Measurements from ENCODE around the gene RNASET2.
"Not testable (repeated sequence)": the region's sequence is repeated elsewhere in the genome, so short reads cannot be mapped to it uniquely, and the experiment has no call there.

RNASET2 gene

GRCh38 chr6:166900956-166901607, 55.3 kb downstream of the RNASET2 start:
- Histone ChIP-seq H4K5ac (ENCODE audit: low read length) (no peak overlapping the region), H2BK120ac (ENCODE audit: low read depth, low read length) (no peak overlapping the region), H3K4me3 (ENCODE audit: low read length) (no peak overlapping the region), H2BK15ac (replicated peaks; ENCODE audit: low read depth) (no peak overlapping the region), H3K36me3 (ENCODE audit: control insufficient read depth, insufficient read depth, low read length) (no peaks in the 10 kb centered on the region), H3K4me2 (ENCODE audit: low read length) (no peak overlapping the region), H3K27ac (ENCODE audit: low read depth, low read length) (no peak overlapping the region), H2AK5ac (ENCODE audit: low read length) (no peak overlapping the region), H3K56ac (ENCODE audit: low read length) (no peak overlapping the region), H3K4ac (ENCODE audit: low read depth, low read length) (no peak overlapping the region), H3K18ac (ENCODE audit: low read length) (no peak overlapping the region), H3K27me3 (ENCODE audit: insufficient read depth, low read length, poor library complexity) (no peaks in the 10 kb centered on the region), H2BK5ac (ENCODE audit: low read length) (no peak overlapping the region), H3K79me1 (ENCODE audit: low read length) (no peaks in the 10 kb centered on the region), H3K23ac (ENCODE audit: low read length) (no peak overlapping the region), H3K4me1 (ENCODE audit: control insufficient read depth, low read depth, low read length) (no peaks in the 10 kb centered on the region), H3K9ac (ENCODE audit: low read length) (no peak overlapping the region), H3K79me2 (ENCODE audit: control insufficient read depth, insufficient read depth, low read length) (no peaks in the 10 kb centered on the region), H4K8ac (ENCODE audit: low read depth, low read length) (no peak overlapping the region)
- DNase-seq = no peak
- no CpG with 5 or more reads among the region's 53 CpGs for WGBS (ENCODE audit: extremely low coverage, insufficient coverage, low lambda C conversion rate)

- H4K5ac ChIP-seq (ENCODE audit: low read length) = no peak overlapping the region
- H2AK5ac ChIP-seq (ENCODE audit: low read length) = no peak overlapping the region
- H3K4me3 ChIP-seq (ENCODE audit: low read length) = no peak overlapping the region
Measured at GRCh38 chr6:166900130-166900708, 56.1 kb downstream of the RNASET2 start.

GRCh38 chr6:166898910-166899309, 57.4 kb downstream of the RNASET2 start:
- no peaks in the 10 kb centered on the region for H3K27me3 ChIP-seq (ENCODE audit: insufficient read depth, low read length, poor library complexity)
- no peaks in the 10 kb centered on the region for H3K79me1 ChIP-seq (ENCODE audit: low read length)
- H2BK5ac ChIP-seq (ENCODE audit: low read length) = no peak overlapping the region
- H3K4ac ChIP-seq (ENCODE audit: low read depth, low read length) = no peak overlapping the region
- no peak overlapping the region for H3K27ac ChIP-seq (ENCODE audit: low read depth, low read length)
- H2BK15ac ChIP-seq (replicated peaks; ENCODE audit: low read depth) = no peak overlapping the region
- H3K36me3 ChIP-seq (ENCODE audit: control insufficient read depth, insufficient read depth, low read length) = no peaks in the 10 kb centered on the region
- no peak overlapping the region for H3K4me2 ChIP-seq (ENCODE audit: low read length)
- WGBS (ENCODE audit: extremely low coverage, insufficient coverage, low lambda C conversion rate) = no CpG with 5 or more reads among the region's 36 CpGs
- H3K4me3 ChIP-seq (ENCODE audit: low read length) = no peak overlapping the region
- H2AK5ac ChIP-seq (ENCODE audit: low read length) = no peak overlapping the region
- no peak for DNase-seq
- H3K18ac ChIP-seq (ENCODE audit: low read length) = no peak overlapping the region
- no peak overlapping the region for H3K9ac ChIP-seq (ENCODE audit: low read length)
- H2BK120ac ChIP-seq (ENCODE audit: low read depth, low read length) = no peak overlapping the region
- H3K79me2 ChIP-seq (ENCODE audit: control insufficient read depth, insufficient read depth, low read length) = no peaks in the 10 kb centered on the region
- H3K4me1 ChIP-seq (ENCODE audit: control insufficient read depth, low read depth, low read length) = no peaks in the 10 kb centered on the region
- H3K23ac ChIP-seq (ENCODE audit: low read length) = no peak overlapping the region
- no peak overlapping the region for H3K56ac ChIP-seq (ENCODE audit: low read length)
- no peak overlapping the region for H4K5ac ChIP-seq (ENCODE audit: low read length)
- H4K8ac ChIP-seq (ENCODE audit: low read depth, low read length) = no peak overlapping the region

More at GRCh38 chr6:166900130-166900708, 56.1 kb downstream of the RNASET2 start:
- Histone ChIP-seq H3K4me2 (ENCODE audit: low read length) (no peak overlapping the region), H3K23ac (ENCODE audit: low read length) (no peak overlapping the region), H3K4ac (ENCODE audit: low read depth, low read length) (no peak overlapping the region), H2BK120ac (ENCODE audit: low read depth, low read length) (no peak overlapping the region), H3K56ac (ENCODE audit: low read length) (no peak overlapping the region), H4K8ac (ENCODE audit: low read depth, low read length) (no peak overlapping the region), H2BK5ac (ENCODE audit: low read length) (no peak overlapping the region), H3K27me3 (ENCODE audit: insufficient read depth, low read length, poor library complexity) (no peaks in the 10 kb centered on the region), H3K27ac (ENCODE audit: low read depth, low read length) (no peak overlapping the region), H3K79me1 (ENCODE audit: low read length) (no peaks in the 10 kb centered on the region), H3K9ac (ENCODE audit: low read length) (no peak overlapping the region), H3K79me2 (ENCODE audit: control insufficient read depth, insufficient read depth, low read length) (no peaks in the 10 kb centered on the region), H3K36me3 (ENCODE audit: control insufficient read depth, insufficient read depth, low read length) (no peaks in the 10 kb centered on the region), H2BK15ac (replicated peaks; ENCODE audit: low read depth) (no peak overlapping the region), H3K18ac (ENCODE audit: low read length) (no peak overlapping the region), H3K4me1 (ENCODE audit: control insufficient read depth, low read depth, low read length) (no peaks in the 10 kb centered on the region)
- no CpG with 5 or more reads among the region's 61 CpGs for WGBS (ENCODE audit: extremely low coverage, insufficient coverage, low lambda C conversion rate)
- no peak for DNase-seq

DNA sequence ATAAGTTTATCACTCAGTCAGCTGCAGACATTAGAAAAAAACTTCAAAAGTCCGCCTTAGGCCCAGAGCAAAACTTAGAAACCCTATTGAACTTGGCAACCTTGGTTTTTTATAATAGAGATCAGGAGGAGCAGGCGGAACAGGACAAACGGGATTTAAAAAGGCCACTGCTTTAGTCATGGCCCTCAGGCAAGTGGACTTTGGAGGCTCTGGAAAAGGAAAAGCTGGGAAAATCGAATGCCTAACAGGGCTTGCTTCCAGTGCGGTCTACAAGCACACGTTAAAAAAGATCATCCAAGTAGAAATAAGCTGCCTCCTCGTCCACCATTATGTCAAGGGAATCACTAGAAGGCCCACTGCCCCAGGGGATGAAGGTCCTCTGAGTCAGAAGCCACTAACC, 61.7 kb downstream of the RNASET2 start:
- H2AK5ac ChIP-seq (ENCODE audit: low read length); H3K27ac ChIP-seq (ENCODE audit: low read depth, low read length); H3K18ac ChIP-seq (ENCODE audit: low read length); H3K36me3 ChIP-seq (ENCODE audit: control insufficient read depth, insufficient read depth, low read length); H3K23ac ChIP-seq (ENCODE audit: low read length); H3K9ac ChIP-seq (ENCODE audit: low read length); H2BK120ac ChIP-seq (ENCODE audit: low read depth, low read length); H2BK5ac ChIP-seq (ENCODE audit: low read length); H3K79me1 ChIP-seq (ENCODE audit: low read length); H4K5ac ChIP-seq (ENCODE audit: low read length); H3K4me3 ChIP-seq (ENCODE audit: low read length); H4K8ac ChIP-seq (ENCODE audit: low read depth, low read length); H2BK15ac ChIP-seq (replicated peaks; ENCODE audit: low read depth); H3K4ac ChIP-seq (ENCODE audit: low read depth, low read length); H3K4me1 ChIP-seq (ENCODE audit: control insufficient read depth, low read depth, low read length); H3K56ac ChIP-seq (ENCODE audit: low read length); H3K4me2 ChIP-seq (ENCODE audit: low read length); DNase-seq; H3K79me2 ChIP-seq (ENCODE audit: control insufficient read depth, insufficient read depth, low read length); H3K27me3 ChIP-seq (ENCODE audit: insufficient read depth, low read length, poor library complexity): not testable (repeated sequence)
- no CpG with 5 or more reads among the region's 7 CpGs for WGBS (ENCODE audit: extremely low coverage, insufficient coverage, low lambda C conversion rate)

DNA sequence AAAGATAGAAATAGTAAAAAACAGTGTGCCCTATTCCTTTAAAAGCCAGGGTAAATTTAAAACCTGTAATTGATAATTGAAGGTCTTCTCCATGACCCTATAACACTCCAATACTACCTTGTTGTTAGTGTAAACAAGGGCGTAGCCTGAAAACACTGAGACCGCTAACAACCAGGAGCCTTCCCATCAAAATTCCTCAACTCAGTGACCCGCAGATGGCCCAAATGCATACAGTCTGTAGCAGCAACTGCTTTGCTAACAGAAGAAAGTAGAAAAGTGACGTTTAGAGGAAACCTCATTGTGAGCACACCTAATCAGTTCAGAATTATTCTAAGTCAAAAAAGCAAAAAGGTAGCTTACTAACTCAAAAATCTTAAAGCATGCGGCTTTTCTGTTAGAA, 63.9 kb downstream of the RNASET2 start:
- not testable (repeated sequence) for H3K18ac ChIP-seq (ENCODE audit: low read length); H4K8ac ChIP-seq (ENCODE audit: low read depth, low read length); H4K5ac ChIP-seq (ENCODE audit: low read length); H3K36me3 ChIP-seq (ENCODE audit: control insufficient read depth, insufficient read depth, low read length); H3K23ac ChIP-seq (ENCODE audit: low read length); H3K27me3 ChIP-seq (ENCODE audit: insufficient read depth, low read length, poor library complexity); H3K4me1 ChIP-seq (ENCODE audit: control insufficient read depth, low read depth, low read length); H2BK15ac ChIP-seq (replicated peaks; ENCODE audit: low read depth); H3K4me2 ChIP-seq (ENCODE audit: low read length); H3K4me3 ChIP-seq (ENCODE audit: low read length); H3K79me2 ChIP-seq (ENCODE audit: control insufficient read depth, insufficient read depth, low read length); H3K4ac ChIP-seq (ENCODE audit: low read depth, low read length); H3K79me1 ChIP-seq (ENCODE audit: low read length); H2BK120ac ChIP-seq (ENCODE audit: low read depth, low read length); H2AK5ac ChIP-seq (ENCODE audit: low read length); H3K9ac ChIP-seq (ENCODE audit: low read length)
- no CpG with 5 or more reads among the region's 5 CpGs for WGBS (ENCODE audit: extremely low coverage, insufficient coverage, low lambda C conversion rate)
- peak; percentile 79 for DNase-seq
- Histone ChIP-seq H3K56ac (ENCODE audit: low read length) (peak overlapping the region; percentile 66), H3K27ac (ENCODE audit: low read depth, low read length) (peak overlapping the region; percentile 63), H2BK5ac (ENCODE audit: low read length) (peak overlapping the region; percentile 37)

- not testable (repeated sequence) for H2BK15ac ChIP-seq (replicated peaks; ENCODE audit: low read depth); H3K23ac ChIP-seq (ENCODE audit: low read length); DNase-seq; H2BK5ac ChIP-seq (ENCODE audit: low read length); H2AK5ac ChIP-seq (ENCODE audit: low read length); H3K27me3 ChIP-seq (ENCODE audit: insufficient read depth, low read length, poor library complexity); H4K8ac ChIP-seq (ENCODE audit: low read depth, low read length); H3K79me2 ChIP-seq (ENCODE audit: control insufficient read depth, insufficient read depth, low read length); H2BK120ac ChIP-seq (ENCODE audit: low read depth, low read length); H3K18ac ChIP-seq (ENCODE audit: low read length); H3K27ac ChIP-seq (ENCODE audit: low read depth, low read length); H3K4me3 ChIP-seq (ENCODE audit: low read length); H3K9ac ChIP-seq (ENCODE audit: low read length); H3K79me1 ChIP-seq (ENCODE audit: low read length); H4K5ac ChIP-seq (ENCODE audit: low read length); H3K36me3 ChIP-seq (ENCODE audit: control insufficient read depth, insufficient read depth, low read length); H3K4ac ChIP-seq (ENCODE audit: low read depth, low read length); H3K4me1 ChIP-seq (ENCODE audit: control insufficient read depth, low read depth, low read length); H3K56ac ChIP-seq (ENCODE audit: low read length); H3K4me2 ChIP-seq (ENCODE audit: low read length)
- WGBS (ENCODE audit: extremely low coverage, insufficient coverage, low lambda C conversion rate) = no CpG with 5 or more reads among the region's 4 CpGs
Measured at GRCh38 chr6:166886773-166887172, 69.6 kb downstream of the RNASET2 start.

All from mesendoderm (in vitro differentiated cells).